Activated CD4-positive, alpha-beta T cell treated with anti-CD3 and anti-CD28 coated beads, Interleukin-2, amount 50 U/mL, for 16 hours (primary cell): ENCODE measurements around the gene PYGO1.
A peak's percentile ranks its signal among the peaks of the same experiment; 100 is the strongest.
"Not testable (repeated sequence)": the region's sequence is repeated elsewhere in the genome, so short reads cannot be mapped to it uniquely, and the experiment has no call there.

ENCODE experiments used
- DNase-seq: peaks from one replicate; pipeline ENCODE4 v3.0.0-alpha.2; 2020

The PYGO1 gene

DNA sequence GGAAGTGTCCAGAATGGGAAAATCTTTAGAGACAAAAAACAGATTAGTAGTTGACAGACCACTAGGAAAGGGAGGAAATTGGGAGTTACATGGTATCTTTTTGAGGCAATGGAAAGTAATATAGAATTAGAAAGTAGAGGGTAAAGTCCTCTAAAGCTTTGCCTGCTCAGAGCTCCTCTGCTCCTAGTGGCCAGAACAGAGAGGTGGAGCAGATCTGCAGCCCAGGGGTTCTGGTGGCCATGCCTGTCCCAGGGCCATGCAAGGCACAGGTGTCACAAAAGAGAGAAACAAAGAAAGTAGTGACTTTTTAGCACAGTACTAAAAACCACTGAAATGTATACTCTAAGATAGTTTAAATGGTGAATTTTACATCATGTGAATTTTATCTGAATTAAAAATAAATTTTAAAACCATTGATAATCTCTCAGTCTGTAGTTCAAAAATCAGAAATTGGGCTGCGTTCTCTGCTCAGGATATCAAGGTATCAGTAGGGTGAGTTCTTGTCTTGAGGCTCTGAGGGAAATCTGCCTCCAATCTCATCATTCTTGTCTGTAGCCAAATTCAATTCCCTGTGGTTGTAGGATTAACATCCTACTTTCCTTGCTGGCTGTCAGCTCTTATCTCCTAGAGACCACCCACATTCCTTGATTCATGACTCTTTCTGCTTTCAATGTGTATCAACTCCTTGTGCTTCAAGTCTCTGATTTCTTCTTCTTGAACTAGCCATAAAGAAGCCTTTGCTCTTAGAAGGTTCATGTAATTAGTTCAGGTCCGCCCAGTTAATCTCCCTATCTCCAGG lies 23.6 kb downstream of the PYGO1 start:
- DNase-seq = no peak

DNA sequence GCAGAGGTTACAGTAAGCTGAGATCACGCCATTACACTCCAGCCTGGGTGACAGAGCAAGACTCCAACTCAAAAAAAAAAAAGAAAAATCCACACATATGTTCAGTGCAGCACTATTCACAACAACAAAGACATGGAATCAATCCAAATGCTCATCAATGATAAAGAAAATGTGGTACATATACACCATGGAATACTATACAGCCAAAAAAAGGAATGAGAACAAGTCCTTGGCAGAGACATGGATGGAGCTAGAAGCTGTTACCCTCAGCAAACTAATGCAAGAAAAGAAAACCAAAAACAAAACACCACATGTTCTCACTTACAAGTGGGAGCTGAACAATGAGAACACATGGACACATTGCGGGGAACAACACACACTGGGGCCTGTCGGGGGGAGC lies 25.5 kb downstream of the PYGO1 start:
- DNase-seq = no peak

DNA sequence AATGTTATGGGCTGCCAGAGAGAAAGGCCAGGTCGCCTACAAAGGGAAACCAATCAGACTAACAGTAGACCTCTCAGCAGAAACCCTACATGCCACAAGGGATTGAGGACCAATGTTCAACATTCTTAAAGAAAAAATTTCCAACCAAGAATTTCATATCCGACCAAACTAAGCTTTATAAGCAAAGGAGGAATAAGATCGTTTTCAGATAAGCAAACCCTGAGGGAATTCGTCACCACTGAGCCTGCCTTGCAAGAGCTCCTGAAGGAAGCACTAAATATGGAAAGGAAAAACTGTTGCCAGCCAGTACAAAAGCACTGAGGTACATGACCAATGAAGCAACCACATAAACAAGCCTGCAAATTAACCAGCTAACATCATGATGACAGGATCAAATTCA lies 33.1 kb downstream of the PYGO1 start:
- no peak for DNase-seq

DNA sequence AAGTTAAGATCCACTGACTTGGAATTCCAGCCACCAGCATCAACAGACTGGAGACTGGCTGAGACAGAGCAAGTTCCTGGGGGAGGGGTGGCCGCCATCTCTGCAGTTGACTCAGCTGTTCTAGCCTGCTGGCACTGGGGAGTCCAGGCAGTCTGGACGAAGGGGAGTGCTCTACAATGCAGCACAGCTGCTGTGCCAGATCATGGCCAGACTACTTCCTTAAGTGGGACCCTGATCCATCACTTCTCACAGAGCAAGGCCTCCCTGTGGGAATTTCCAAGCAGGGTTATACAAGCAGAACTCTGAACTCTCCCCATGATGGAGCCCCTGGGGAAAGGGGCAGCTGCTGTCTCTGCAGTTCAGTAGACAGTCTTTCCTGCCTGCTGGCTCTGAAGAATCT lies 35.2 kb downstream of the PYGO1 start:
- DNase-seq = no peak

DNA sequence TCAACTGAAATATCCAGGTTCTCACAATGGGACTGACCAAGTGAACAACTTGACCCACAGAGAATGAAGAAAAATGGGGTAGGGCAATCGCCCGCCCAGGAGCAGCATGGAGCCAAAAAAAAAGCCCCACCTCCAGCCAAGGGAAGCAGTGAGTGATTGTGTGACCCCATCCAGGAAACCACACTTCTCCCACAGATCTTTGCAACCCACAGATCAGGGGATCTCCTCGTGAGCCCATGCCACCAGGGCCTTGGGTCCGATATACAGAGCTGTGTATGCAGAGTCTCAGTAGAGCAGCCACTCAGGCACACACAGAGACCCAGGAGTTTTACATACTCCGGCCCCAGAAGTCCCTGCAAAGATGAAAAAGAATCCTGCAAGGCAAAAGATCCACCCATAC lies 35.7 kb downstream of the PYGO1 start:
- no peak for DNase-seq

DNA sequence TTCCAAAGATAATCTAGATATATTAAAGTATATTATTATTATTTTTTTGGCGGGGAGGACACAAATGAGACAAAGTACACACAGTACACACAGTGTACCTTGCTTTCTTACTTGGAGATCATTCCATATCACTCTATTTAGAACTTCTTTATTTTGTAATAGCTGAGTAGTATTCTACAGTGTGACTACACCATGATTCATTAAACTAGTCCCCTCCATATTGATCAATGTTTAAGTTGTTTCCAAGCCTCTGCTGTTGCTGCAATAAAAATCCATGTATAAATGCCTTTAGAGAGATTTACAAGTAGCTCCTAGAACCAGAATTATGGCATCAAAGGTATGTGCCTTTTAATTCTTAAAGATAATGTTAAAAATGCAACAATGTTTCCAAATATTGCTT lies 38.8 kb downstream of the PYGO1 start:
- DNase-seq = no peak

DNA sequence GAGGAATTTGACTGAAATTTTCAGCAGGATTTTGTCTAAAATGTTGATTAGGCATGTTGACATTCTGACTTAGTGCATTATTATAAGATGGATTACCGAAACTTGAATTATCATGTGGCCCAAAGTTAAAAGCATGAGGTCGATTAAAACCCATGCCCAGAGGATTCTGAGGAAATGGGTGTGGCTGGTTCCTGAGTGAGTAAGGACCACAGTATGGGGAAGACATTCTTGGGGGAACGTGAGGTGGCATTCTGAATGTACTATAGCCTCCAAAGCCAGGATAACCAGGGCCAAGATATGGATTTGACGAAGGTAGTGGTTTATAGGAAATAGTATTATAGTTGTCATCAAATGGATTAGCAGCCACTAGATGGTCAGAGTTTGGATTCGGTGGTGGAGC lies 41.4 kb downstream of the PYGO1 start:
- DNase-seq = no peak

DNA sequence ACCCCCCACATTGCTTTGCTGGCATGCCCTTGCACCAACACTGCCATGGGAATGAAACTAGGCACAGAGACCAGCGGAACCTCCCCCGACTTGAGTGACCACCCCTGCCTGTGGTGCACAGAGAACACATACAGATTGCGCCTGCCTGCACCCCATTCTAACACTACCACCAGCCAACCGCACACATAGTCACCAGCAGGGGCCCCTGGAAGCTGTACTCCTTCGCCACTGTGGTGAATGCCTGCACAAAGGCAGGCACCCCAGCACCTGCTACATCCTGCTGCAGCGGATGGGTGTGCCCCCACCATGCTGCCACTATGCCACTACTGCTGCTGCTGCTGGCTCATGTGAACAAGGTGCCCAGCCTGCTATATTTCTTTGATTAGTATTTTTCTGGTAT lies 52.7 kb downstream of the PYGO1 start:
- DNase-seq = no peak

DNA sequence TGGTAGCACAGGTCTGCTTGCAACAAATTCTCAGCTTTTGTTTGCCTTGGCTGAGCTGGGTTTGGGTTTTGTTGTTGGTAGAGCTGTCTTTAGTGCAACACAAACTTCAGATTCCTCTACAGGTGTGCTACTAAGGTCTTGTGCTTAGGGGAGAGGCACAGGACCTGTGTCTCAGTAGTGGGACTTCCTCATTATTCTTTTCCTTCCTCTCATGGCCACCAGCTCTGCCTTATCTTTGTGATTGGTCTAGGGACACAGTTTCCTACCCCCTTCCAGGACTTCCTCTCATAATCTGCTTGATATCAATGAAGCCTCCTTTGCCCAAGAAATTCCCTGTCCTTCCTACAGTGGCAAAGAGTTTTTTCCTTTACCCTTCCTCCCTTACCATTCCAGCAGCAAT lies 55.2 kb downstream of the PYGO1 start:
- DNase-seq = no peak

DNA sequence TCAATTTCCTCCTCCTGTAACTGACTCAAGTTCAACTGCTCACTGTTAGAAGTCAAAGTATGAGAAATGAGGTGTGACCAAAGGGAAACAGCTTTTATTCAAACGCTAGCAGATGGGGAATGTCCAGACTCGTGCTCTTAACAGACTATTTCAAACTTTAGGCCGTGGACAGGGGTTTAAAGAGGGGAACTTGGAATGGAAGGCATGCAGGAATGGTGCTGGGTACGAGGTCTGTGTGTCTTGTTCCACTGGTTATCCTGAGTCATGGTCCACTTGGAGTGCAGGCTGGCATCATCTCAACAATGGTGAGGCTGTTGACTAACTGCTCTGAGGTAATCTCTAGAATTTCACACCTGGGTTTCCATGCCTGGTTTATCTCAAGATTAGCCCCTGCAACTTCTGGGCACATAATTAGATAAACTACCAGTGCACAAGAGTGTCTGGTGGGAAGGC lies 57.3 kb downstream of the PYGO1 start:
- no peak for DNase-seq

DNA sequence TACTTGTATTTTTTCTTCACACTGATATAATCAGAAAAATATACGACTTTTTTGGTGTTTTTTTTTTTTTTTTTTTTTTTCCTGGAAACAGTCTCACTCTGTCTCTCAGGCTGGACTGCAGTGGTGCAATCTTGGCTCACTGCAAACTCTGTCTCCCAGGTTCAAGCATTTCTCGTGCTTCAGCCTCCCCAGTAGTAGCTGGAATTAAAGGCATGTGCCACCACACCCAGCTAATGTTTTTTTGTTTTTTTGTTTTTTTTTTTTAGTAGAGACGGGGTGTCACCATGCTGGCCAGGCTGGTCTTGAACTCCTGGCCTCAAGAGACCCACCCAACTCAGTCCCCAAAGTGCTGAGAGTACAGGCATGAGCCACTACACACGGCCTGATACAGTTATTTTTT lies 59.3 kb downstream of the PYGO1 start:
- no peak for DNase-seq

DNA sequence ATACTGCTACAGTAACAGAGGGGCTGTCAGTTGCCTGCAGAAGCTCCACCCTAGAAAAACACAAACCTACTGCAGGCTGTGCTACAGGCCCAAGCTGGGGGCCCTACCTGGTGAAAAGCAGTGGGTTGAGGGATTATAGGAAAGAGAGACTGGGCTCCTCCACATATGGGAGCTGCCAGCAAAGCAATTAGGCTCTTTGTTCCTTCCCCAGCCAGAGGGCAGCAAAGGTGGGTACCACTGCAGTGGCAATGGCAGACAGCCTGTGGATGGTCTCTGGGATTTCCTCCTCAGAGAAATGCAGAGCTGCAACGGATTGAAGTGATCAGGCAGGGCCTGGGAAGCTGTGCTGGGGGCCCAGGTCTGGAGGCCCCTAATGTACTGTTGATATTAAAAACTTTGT lies 61.0 kb downstream of the PYGO1 start:
- DNase-seq = no peak

DNA sequence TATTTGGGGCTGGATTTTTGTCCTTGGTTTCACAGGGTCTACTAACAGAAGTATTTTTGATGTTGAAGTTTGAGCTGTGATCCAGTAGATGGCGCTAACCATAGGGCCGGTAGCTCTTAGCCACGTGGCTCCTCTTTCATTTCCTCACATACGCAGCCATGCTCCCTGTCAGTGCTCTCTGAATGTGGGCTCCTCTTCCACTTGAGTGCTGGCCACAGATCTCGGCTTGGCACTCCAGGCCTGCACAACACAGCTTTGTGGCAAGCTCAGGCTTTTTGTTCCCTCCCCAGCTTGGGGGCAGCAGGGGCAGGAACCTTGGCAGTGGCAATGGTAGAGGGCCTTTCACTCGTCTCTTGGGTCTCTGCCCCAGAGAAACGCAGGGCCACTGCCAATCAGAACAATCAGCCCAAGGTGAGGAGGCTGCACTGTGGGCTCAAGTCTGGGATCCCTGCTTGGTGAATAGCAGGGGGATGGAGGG lies 61.5 kb downstream of the PYGO1 start:
- DNase-seq = peak; percentile 51

DNA sequence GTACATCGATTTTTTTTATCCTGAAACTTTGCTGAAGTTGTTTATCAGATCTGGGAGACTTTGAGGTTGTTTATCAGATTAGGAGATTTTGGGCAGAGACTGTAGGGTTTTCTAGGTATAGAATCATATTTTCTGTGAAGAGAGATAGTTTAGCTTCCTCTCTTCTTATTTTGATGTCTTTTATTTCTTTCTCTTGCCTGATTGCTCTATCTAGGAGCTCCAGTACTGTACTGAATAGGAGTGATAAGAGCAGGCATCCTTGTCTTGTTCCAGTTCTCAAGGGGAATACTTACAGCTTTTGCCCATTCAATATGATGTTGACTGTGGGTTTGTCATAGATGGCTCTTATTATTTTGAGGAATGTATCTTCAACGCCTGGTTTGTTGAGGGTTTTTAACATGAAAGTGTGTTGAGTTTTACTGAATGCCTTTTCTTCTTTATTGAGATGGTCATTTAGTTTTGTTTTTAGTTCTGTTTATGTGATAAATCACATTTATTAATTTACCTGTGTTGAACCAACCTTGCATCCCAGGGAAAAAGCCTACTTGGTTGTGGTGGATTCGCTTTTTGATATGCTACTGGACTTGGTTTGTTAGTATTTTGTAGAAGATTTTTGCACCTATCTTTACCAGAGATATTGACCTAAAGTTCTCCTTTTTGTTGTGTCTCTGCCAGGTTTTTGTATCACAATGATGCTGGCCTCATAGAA lies 65.2 kb downstream of the PYGO1 start:
- no peak for DNase-seq

DNA sequence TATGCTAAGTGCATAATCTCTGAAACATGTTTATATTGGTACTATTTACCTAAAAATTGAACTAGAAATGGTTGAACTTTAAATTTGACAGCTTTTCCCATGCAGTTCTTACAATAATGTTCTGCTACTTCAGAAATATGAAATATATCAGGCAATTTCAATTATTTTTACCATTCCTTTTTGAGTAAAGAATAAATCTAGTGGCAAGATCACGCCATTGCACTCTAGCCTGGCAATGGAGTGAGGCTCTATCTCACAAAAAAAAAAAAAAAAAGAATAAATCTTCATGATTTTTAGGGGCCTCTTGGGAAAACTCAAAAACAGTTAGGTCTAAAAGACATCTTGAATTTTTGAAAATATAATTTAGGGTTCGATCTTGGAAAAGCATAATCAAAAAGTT lies 69.5 kb downstream of the PYGO1 start:
- no peak for DNase-seq

DNA sequence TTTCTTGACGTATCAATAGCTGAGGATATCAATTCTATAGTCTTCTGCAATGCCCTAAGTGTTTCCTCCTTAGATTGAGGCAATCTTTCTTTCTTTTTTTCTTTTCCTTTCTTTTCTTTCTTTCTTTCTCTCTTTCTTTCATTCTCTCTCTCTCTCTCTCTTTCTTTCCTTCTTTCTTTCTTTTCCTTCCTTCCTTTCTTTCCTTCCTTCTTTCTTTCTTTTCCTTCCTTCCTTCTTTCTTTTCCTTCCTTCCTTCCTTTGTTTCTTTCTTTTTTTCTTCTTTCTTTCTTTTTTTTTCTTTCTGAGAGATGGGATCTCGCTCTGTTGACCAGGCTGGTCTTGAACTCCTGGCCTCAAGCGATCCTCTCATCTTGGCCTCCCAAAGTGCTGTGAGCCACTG lies 70.1 kb downstream of the PYGO1 start:
- DNase-seq = no peak

DNA sequence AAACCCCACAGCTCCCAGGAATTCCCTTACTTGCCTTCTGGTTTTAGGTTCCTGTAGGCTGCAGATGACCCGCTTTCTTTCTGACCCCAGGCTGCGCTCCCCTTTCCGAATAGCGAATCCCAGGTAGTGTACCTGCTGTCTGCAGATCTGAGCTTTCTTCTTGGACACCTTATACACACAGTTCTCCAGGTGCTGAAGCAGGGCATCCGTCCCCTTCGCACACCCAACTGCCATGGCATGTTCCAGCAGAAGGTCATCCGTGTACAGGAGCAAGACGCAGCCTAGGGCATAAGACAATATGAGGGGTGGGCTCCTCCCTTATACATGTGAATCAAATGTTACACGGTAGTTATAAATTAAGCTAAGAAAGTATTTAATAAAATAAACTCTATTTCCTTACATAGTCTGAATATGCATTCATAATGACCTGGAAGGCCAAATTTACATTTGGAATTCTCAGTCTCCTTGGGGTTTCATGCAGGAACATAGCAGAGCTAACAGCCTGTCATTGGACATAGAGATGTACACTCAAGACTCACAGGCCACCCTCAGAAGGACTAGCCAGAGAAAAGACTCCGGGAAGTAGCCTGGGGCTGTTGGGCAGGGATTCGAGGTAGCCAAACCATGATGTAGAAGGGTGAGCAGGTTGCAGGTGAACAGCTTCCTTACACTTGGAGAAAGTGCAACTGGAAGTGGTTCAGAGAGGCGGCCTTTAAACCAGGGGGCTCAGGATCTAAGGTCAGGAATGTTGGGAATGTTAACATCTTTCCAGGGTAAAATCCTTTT lies 72.0 kb downstream of the PYGO1 start:
- no peak for DNase-seq

DNA sequence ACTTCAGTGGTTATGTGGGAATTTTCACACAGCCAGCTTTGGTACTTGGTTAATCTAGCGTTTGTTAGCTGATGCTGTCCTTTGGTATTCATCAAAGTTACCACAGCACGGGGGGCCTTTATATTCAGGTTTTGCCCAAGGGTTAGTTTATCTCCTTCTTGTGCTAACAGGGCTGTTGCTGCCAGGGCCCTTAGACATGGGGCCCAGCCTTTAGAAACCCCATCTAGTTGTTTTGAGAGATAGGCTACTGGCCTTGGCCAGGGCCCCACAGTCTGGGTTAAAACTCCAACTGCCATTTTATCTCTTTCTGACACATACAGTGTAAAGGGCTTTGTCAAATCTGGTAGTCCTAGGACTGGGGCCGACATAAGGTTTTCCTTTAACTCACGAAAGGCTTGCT lies 72.7 kb downstream of the PYGO1 start:
- DNase-seq = no peak

DNA sequence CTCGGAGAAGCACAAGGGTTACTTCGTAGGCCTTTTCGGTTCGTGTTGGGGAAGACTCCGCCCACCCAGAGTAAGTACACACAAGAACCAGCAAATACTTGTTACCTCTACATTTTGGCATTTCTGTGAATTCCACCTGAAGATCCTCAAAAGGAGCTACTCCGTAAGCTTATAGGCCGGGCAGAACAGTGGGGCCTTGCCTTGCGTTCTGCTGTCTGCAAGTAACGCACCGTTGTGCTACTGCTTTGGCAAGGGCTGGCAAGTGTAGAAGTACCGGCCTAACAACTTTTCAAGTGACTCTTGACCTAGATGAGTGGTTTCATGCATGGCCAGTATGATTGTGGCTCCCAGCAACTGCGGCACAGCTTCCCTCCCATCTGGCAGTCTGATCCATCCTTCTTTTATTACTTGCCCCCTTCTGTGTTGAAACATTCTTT lies 73.7 kb downstream of the PYGO1 start:
- no peak for DNase-seq

DNA sequence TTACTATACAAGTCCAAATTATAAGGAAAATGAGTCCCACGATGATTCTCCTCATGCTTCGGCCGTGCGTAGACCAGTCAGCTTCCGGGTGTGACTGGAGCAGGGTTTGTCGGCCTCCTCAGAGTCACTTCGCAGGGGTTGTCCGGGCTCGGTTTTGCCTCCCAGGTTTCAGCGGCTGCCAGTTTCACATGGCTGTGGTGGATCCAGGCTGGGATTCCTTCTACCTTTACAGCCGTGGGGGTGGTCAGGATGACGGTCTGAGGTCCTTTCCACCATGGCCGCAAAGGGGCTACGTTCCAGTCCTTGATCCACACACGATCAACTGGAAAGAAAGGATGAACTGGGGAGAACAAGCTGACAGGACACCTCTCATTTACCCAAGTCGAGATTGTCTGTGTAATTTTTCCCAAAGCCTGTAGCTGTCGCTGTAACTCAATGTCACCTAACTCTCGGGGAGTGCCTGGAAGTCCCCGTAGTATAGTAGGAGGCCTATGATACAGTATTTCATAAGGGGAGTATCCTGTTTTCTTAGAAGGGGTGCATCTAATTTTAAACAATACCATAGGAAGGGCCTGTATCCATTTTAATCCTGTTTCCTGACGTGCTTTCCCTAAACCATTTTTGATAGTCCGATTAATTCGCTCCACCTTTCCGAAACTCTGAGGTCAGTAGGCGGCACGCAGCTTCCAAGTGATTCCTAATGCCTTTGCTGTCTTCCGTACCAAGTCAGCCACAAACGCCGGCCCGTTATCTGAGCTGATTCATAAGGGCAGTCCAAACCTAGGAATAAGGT lies 74.3 kb downstream of the PYGO1 start:
- DNase-seq = peak; percentile 35

DNA sequence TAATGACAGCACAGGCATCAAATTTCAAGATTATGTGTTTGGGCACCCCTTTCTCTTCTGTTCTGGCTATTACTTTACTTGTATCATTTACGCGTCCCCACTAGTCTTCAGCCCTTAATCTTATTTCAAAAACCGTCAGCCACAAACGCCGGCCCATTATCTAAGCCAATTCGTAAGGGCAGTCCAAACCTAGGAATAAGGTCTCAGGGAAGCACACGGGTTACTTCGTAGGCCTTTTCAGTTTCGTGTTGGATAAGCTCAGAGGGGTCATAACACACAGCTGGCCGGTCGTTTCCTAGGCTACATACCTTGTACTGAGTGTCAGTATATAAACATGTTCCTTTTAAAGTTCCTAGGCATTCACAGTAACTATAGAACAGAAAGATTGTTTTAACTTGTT lies 75.0 kb downstream of the PYGO1 start:
- DNase-seq = no peak

DNA sequence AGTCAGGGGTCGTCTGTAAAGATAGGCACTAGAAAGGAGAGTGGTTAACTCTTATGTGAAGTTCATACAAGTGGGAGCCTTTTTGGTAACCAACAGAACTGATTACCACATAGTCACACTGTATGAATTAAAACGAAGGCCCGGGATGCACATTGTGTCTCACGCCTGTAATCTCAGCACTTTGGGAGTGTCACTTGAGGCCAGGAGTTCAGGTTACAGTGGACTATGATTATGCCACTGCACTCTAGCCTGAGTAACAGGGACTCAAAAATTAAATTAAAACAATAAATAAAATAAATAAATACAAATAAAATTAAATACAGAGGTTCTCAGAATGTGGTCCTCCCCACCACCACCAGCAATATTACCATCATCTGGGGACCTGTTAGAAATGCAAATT lies 80.6 kb downstream of the PYGO1 start:
- no peak for DNase-seq

DNA sequence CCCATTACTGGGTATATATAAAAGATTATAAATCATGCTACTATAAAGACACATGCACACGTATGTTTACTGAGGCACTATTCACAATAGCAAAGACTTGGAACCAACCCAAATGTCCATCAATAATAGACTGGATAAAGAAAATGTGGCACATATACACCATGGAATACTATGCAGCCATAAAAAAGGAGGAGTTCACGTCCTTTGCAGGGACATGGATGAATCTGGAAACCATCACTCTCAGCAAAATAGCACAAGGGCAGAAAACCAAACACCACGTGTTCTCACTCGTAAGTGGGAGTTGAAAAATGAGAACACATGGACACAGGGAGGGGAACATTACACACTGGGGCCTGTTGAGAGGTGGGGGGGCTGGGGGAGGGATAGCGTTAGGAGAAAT lies 82.7 kb downstream of the PYGO1 start:
- not testable (repeated sequence) for DNase-seq
